HFFc6 (cell line): ENCODE data around the gene ITSN1. TPM values are rescaled to one million over a fixed set of nuclear protein-coding genes. Genes with fewer than 3 reads are reported as not detected.
"Not testable (repeated sequence)": the region's sequence is repeated elsewhere in the genome, so short reads cannot be mapped to it uniquely, and the experiment has no call there.

Experiments used
- DNase-seq: peaks from one replicate; pipeline ENCODE4 v3.0.0-alpha.2; 2018
- H3K27ac Mint-ChIP-seq: 2 replicates; pipeline ENCODE4 v1.8.0; 2020; ENCODE audit warnings: mild to moderate bottlenecking, mixed read lengths
- H3K27me3 Mint-ChIP-seq: 2 replicates; pipeline ENCODE4 v1.8.0; 2021; ENCODE audit warnings: mild to moderate bottlenecking, moderate library complexity, mixed read lengths; ENCODE audit not compliant: insufficient read depth
- H3K36me3 Mint-ChIP-seq: 2 replicates; pipeline ENCODE4 v1.8.0; 2021; ENCODE audit warnings: low read depth, mixed read lengths
- H3K4me1 Mint-ChIP-seq: 2 replicates; pipeline ENCODE4 v1.8.0; 2020; ENCODE audit warnings: low read depth, mixed read lengths
- H3K4me3 Mint-ChIP-seq: 2 replicates; pipeline ENCODE4 v1.8.0; 2020; ENCODE audit warnings: mild to moderate bottlenecking, moderate library complexity, mixed read lengths
- H3K9me3 Mint-ChIP-seq: 2 replicates; pipeline ENCODE4 v1.8.0; 2020; ENCODE audit warnings: mild to moderate bottlenecking, mixed read lengths
- CTCF ChIP-seq: fragments of 200-600 bp; sonication (generic); IDR thresholded peaks from 2 replicates; pipeline ENCODE4 v1.5.0; 2021; ENCODE audit warnings: antibody characterized with exemption, mild to moderate bottlenecking
- total RNA-seq, 6 experiments: library from RNA; stranded (reverse); fragmentation: NEBNext Ultra II Directional; extraction: Animal tissue kit (Norgen Biotek cat#: 25700); gene quantifications; 2 replicates in 1 of 6; 3 replicates in 5 of 6; pipeline ENCODE4 v1.2.3, GENCODE V29; 2021

ITSN1 gene
- total RNA-seq, 6 experiments from 2014 or later: 47.7 to 54.8 (median 54.0) TPM

GRCh38 chr21:33712022-33712803 is 69.9 kb downstream of the ITSN1 start:
- Mint-ChIP-seq H3K27ac (no peak overlapping the region), H3K27me3 (no peaks in the 10 kb centered on the region), H3K4me1 (peaks cover 38% of the 10 kb centered on the region), H3K4me3 (no peak overlapping the region), H3K9me3 (peaks cover 22% of the 10 kb centered on the region), H3K36me3 (peaks cover 37% of the 10 kb centered on the region)
- DNase-seq: no peak
- TF ChIP-seq CTCF: no peak

- no peak overlapping the region for H3K4me3 Mint-ChIP-seq
- H3K4me1 Mint-ChIP-seq: peaks cover 15% of the 10 kb centered on the region
- H3K36me3 Mint-ChIP-seq: peaks cover 23% of the 10 kb centered on the region
- no peaks in the 10 kb centered on the region for H3K27me3 Mint-ChIP-seq
- no peak for DNase-seq
- H3K9me3 Mint-ChIP-seq: no peaks in the 10 kb centered on the region
- TF ChIP-seq CTCF: no peak
- peak overlapping the region; percentile 5 for H3K27ac Mint-ChIP-seq
Observed at GRCh38 chr21:33721081-33721480, 78.8 kb downstream of the ITSN1 start.

GRCh38 chr21:33729139-33729538 is 86.8 kb downstream of the ITSN1 start:
- DNase-seq, H3K4me3 Mint-ChIP-seq, H3K9me3 Mint-ChIP-seq, H3K27ac Mint-ChIP-seq, H3K27me3 Mint-ChIP-seq: not testable (repeated sequence)
- Mint-ChIP-seq H3K36me3 (peaks cover 12% of the 10 kb centered on the region), H3K4me1 (peaks cover 14% of the 10 kb centered on the region)

GRCh38 chr21:33729641-33730040 is 87.3 kb downstream of the ITSN1 start:
- no peaks in the 10 kb centered on the region for H3K9me3 Mint-ChIP-seq
- no peaks in the 10 kb centered on the region; the same call in 1 of the 2 replicates for H3K27me3 Mint-ChIP-seq
- no peak for DNase-seq
- H3K4me1 Mint-ChIP-seq: peaks cover 19% of the 10 kb centered on the region
- no peak overlapping the region for H3K27ac Mint-ChIP-seq
- H3K4me3 Mint-ChIP-seq: no peak overlapping the region
- TF ChIP-seq CTCF: no peak
- H3K36me3 Mint-ChIP-seq: peaks cover 7% of the 10 kb centered on the region

GRCh38 chr21:33731447-33731846 is 89.1 kb downstream of the ITSN1 start:
- Mint-ChIP-seq H3K27ac (no peak overlapping the region), H3K27me3 (no peaks in the 10 kb centered on the region; the same call in 1 of the 2 replicates), H3K4me3 (no peak overlapping the region), H3K4me1 (peaks cover 29% of the 10 kb centered on the region), H3K36me3 (peaks cover 12% of the 10 kb centered on the region), H3K9me3 (no peaks in the 10 kb centered on the region)
- DNase-seq: no peak
- TF ChIP-seq CTCF: no peak

GRCh38 chr21:33732038-33732437 is 89.7 kb downstream of the ITSN1 start:
- no peak overlapping the region for H3K27ac Mint-ChIP-seq
- DNase-seq: no peak

More at GRCh38 chr21:33732038-33732437, 89.7 kb downstream of the ITSN1 start:
- peaks cover 29% of the 10 kb centered on the region for H3K4me1 Mint-ChIP-seq
- H3K27me3 Mint-ChIP-seq: no peaks in the 10 kb centered on the region; the same call in 1 of the 2 replicates
- peaks cover 13% of the 10 kb centered on the region for H3K36me3 Mint-ChIP-seq
- no peak for TF ChIP-seq CTCF
- H3K9me3 Mint-ChIP-seq: no peaks in the 10 kb centered on the region
- no peak overlapping the region for H3K4me3 Mint-ChIP-seq
